HPDE6-E6E7 (cell line): ENCODE measurements around the gene ALPL.
A peak's percentile ranks its signal among the peaks of the same experiment; 100 is the strongest.
"Not testable (repeated sequence)": the region's sequence is repeated elsewhere in the genome, so short reads cannot be mapped to it uniquely, and the experiment has no call there.

Experiments used
- DNase-seq: peaks from one replicate; pipeline ENCODE4 v3.0.0; 2011; ENCODE audit warnings: missing footprints; ENCODE audit errors: extremely low spot score

Gene ALPL

GRCh38 chr1:21507511-21508270 lies 1.5 kb upstream of the ALPL start:
- DNase-seq: no peak

GRCh38 chr1:21508580-21509350 lies 458 bp upstream of the ALPL start:
- peak; percentile 60 for DNase-seq

GRCh38 chr1:21510113-21510493 lies 880 bp downstream of the ALPL start:
- DNase-seq: no peak

- no peak for DNase-seq
Measured at GRCh38 chr1:21510885-21511578, 1.8 kb downstream of the ALPL start.

- no peak for DNase-seq
Measured at GRCh38 chr1:21511579-21512522, 2.6 kb downstream of the ALPL start.

GRCh38 chr1:21514245-21514644 lies 5.0 kb downstream of the ALPL start:
- DNase-seq: no peak

GRCh38 chr1:21517161-21517589 lies 8.0 kb downstream of the ALPL start:
- DNase-seq: no peak

- no peak for DNase-seq
Measured at GRCh38 chr1:21517660-21518480, 8.6 kb downstream of the ALPL start.

GRCh38 chr1:21518774-21519455 lies 9.7 kb downstream of the ALPL start:
- DNase-seq: no peak

GRCh38 chr1:21519486-21520070 lies 10.4 kb downstream of the ALPL start:
- DNase-seq: not testable (repeated sequence)

GRCh38 chr1:21520899-21521716 lies 11.9 kb downstream of the ALPL start:
- no peak for DNase-seq

GRCh38 chr1:21521717-21522060 lies 12.5 kb downstream of the ALPL start:
- no peak for DNase-seq

GRCh38 chr1:21522525-21523038 lies 13.4 kb downstream of the ALPL start:
- no peak for DNase-seq

GRCh38 chr1:21523297-21523813 lies 14.1 kb downstream of the ALPL start:
- DNase-seq: no peak

- no peak for DNase-seq
Measured at GRCh38 chr1:21524220-21524619, 15.0 kb downstream of the ALPL start.

- no peak for DNase-seq
Measured at GRCh38 chr1:21524686-21525339, 15.6 kb downstream of the ALPL start.

- no peak for DNase-seq
Measured at GRCh38 chr1:21525340-21525717, 16.1 kb downstream of the ALPL start.

GRCh38 chr1:21526441-21526840 lies 17.2 kb downstream of the ALPL start:
- DNase-seq: no peak
